GM18517 (cell line): Measurements from ENCODE around the gene SCAP.

ENCODE experiments used
- ATAC-seq: cut with Tn5 transposase; IDR thresholded peaks from one replicate; pipeline ENCODE4 v1.9.1; 2021; ENCODE audit warnings: mild to moderate bottlenecking, moderate library complexity; ENCODE audit not compliant: unreplicated experiment

SCAP gene

GRCh38 chr3:47367631-47368030 is 108.1 kb downstream of the SCAP start:
- no peak for ATAC-seq

- no peak for ATAC-seq
These were observed 108.9 kb downstream of the SCAP start for GRCh38 chr3:47366833-47367232.

GRCh38 chr3:47365213-47366153 is 110.3 kb downstream of the SCAP start:
- ATAC-seq, result no peak
